Bone marrow (tissue), 2 donors: ENCODE data around the gene CD38.
"Not testable (repeated sequence)": the region's sequence is repeated elsewhere in the genome, so short reads cannot be mapped to it uniquely, and the experiment has no call there.

Source experiments
- DNase-seq, 2 donors: peaks; one replicate each; lab custom pipeline; 2025; lab: John Stamatoyannopoulos, UW

Gene CD38

DNA sequence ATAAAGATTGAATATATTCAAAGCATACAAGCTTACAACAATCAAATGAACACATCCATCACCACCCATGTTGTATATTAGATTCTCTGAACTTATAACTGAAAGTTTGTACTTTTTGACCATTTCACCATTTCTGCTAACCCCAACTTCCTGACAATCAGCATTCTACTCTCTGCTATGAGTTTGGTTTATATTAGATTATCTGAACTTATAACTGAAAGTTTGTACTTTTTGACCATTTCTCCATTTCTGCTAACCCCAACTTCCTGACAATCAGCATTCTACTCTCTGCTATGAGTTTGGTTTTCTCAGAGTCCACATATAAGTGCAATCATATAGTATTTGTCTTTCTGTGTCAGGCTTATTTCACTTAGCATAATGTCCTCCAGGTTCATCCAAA lies 15.7 kb upstream of the CD38 start:
- not testable (repeated sequence) for DNase-seq

DNA sequence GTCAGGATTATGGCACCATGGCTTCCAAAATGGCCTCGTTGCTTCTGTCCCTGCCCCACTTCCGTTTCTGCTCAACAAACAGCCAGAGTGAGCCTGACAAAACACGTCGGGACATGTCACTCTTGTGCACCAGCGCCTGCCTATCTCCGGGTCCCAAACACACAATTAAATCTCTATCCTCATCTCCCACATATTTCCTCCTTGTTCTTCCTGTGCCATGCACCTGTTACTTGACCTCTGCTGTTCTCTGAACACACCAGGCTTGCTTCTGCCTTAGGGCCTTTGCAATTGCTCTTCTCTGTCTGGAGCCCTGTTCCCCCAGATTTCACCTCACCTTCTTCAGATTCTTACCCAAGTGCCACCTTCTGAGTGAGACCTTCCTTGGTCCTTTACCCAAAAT lies 12.7 kb upstream of the CD38 start:
- no peak for DNase-seq

DNA sequence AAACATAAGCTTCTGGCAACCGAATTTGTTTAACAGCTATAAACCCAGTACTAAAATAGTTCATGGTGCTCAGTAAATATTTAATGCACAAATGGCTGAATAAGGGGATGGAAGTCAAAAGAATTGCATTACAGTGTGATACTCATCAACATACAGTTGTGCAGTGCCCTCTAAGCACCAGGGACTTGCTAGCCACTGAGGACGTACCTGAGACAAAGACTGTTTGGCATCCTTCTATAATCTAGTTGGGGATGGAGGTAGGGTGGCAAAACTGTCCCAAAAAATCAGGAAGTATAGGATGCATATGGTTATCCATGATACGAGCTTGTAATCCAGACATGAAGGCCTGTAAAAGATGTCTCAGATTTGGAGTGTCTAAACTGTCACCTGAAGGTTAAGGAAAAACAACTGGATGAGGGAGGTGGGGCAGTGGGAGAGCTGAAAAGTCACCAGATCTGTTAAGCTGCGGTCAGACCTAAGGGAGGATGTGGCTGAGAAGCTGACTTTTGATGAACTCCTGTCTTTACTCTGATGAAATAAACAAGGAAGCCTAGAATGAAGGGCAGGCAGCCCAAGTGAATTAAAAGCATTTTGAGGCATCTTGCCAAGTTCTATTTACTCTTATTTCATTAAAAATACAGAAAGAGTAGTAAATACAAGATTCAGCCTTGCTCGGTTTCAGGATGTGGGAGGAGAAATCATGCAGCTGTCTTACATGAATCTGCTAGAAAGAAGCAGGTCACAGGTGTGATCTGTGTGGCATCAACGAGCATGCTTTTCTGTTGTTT lies 12.0 kb upstream of the CD38 start:
- DNase-seq: peak in 1 of 2 donors; percentile 49

DNA sequence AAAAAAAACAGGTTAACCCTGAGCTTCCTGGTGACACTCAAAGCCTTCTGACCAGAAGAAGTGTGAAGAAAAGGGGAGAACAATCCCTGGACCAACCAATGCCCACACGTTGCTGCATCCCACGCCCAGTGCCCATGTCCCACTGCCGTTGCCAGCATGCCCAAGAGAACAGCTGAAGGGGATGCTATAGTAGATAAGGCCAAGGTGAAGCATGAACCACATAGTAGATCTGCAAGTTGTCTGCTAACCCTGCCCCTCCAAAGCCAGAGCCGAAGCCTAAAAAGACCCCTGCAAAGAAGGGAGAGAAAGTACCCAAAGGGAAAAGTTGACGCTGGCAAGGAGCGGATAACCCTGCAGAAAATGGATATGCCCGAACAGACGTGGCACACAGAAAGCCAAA lies 11.3 kb upstream of the CD38 start:
- no peak for DNase-seq

DNA sequence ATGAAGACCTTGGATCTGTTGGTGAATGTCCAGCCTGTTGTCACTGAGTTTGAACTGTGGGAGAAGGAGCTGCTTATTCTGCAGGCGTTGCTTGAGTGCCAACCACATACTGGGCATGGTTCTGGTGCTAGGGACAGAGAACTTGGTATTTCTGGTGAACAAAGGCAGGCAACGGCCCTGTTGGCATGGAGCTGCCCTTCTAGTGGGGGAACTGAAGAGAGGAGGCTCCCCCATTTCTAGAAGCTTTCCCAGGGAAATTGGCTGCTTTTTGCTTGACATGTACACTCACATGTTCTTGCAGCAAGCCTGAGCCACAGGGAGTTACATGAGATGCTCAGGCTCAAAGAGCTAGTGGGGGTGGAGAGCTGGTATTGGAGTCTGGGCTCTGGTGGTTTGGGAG lies 8.9 kb upstream of the CD38 start:
- no peak for DNase-seq

DNA sequence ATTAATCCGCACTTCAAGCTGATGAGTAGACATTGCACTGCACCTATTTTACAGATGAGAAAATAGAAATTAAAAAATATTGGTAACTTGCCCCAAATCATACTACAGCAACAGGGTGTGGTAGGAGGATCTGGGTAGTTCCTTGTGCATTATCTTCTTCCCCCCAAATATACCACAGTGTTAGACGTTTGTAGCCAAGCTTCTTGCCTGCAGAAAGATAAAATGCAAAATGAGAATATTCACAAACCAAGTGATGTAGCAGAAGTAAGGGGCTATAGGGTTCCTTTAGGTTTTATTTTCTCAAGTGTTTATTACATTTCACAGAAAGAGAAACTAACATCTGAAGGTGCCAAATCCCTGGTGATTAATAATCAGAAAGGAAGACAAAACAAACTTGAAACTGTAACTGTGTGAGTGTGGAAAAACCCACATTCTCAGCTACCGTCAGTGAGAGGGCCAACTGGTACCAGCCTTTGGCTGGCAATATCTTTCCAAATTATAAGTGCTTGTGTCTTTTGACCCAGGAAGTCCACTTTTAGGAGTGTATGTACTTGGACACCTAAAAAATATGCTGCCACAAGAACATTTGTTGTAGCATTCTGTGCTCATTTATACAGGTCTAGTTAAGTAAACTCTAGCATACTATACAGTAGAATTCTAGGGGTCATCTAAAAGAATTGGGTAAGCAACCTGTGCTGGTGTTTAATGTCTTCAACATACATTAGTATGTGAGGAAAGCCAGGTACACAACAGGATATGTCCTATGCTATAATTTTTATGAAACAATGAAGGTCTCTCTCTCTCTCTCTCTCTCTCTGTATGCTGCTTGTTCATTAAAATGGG lies 6.7 kb upstream of the CD38 start:
- peak in 1 of 2 donors; percentile 33 for DNase-seq

DNA sequence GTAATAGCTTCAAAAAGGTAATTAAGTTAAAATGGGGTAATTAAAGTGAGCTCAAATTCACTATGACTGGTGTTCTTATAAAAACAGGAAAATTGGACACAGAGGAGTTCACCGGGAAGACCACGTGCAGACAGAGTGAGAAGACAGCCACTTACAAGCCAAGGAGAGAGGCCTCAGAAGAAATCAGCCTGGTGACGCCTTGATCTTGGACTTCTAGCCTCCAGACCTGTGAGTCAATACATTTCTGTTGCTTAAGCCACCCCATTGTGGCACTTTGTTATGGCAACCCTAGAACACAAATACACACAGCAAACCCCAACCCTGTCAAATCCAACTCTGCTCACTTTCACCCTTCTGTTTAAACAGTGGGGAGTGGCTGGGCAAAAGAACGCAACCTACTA lies 4.1 kb upstream of the CD38 start:
- DNase-seq: no peak

DNA sequence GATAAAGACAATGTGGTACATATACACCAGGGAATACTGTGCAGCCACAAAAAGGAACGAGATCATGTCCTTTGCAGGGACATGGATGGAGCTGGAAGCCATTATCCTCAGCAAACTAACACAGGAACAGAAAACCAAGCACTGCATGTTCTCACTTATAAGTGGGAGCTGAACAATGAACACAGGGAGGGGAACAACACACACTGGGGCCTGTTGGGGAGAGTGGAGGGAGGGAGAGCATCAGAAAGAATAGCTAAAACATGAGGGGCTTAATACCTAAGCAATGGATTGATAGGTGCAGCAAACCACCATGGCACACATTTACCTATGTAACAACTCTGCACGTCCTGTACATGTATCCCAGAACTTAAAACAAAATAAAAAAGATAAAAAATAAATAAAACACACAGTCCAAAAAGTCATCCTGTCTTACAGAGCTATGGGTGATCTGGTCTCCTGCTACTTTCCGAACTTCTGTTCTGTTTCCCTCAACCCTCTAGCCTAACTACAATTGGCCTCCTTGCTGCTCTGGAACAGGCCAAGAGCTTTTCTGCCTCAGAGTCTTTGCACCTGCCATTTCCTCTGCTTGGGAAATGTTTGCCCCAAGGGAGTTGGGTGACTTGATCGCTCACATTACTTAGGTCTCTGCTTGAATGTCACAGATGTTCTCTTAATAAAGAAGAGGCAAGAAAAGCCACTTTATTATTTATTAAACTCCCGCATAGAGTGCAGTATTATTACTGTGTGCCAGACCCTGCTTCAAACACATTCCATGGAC lies 1.1 kb upstream of the CD38 start:
- DNase-seq: no peak

DNA sequence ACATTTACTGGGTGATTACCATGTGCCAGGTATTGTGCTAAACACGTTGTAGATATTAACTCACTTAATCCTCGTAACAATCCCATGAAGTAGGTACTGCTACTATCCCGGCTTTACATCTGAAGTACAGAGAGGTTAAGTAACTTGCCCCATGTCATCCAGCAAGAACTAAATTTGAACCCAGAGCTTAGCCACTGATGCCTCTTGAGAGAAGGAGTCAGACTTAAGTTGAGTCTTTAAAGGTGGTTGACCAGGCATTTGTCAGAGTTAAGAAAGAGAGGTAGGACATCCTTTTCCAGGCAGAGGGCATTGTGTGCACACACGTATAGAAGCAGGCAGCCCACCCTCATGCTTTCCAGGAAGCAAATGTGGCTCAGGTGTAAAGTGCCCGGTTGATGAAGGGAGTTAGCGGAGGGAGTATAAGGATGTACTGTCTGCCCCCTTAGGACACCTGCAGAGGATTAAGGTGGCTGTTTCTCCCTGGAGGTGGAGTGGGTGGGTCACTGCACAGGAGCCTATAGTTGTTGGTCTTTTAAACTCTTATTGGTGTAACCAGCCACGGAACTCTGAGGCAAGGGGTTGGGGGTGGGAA lies 335 bp upstream of the CD38 start:
- no peak for DNase-seq

DNA sequence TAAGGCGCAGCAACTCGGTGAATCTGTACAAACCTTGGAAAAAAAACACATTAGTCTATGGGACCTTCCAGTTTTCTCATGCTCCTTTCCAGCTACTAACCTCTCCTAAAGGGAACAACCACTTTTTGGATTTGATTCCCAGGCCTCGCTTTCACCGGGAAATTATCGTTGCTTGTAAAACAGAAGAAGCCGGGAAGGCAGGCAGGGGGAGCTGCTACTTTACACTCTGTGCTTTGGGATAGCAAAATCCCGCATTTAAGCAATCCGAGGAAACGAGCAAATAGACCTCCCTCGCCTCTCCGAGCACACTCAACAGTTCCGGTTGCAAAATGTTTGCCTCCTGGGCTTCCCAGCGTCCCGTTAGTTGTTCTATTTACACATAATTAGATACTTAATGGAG lies 1.2 kb downstream of the CD38 start:
- peak in 1 of 2 donors; percentile 34 for DNase-seq

DNA sequence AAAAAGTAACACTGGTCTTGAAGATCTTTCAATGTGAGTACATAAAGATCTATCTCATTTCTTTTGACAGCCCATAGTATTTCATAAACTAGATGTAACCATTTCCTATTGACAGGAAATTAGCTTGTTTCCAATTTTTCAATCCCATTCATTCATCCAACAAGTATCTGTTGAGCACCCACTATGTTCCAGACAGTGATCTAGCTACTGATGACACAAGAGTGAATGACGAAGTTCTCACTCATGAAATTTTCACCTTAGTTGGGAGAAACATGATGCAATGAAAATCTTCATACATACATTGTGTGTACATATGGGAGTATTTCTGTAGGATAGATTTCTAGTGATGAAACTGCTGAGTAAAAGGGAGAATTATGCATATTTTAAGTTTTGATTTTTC lies 1.7 kb downstream of the CD38 start:
- no peak for DNase-seq

DNA sequence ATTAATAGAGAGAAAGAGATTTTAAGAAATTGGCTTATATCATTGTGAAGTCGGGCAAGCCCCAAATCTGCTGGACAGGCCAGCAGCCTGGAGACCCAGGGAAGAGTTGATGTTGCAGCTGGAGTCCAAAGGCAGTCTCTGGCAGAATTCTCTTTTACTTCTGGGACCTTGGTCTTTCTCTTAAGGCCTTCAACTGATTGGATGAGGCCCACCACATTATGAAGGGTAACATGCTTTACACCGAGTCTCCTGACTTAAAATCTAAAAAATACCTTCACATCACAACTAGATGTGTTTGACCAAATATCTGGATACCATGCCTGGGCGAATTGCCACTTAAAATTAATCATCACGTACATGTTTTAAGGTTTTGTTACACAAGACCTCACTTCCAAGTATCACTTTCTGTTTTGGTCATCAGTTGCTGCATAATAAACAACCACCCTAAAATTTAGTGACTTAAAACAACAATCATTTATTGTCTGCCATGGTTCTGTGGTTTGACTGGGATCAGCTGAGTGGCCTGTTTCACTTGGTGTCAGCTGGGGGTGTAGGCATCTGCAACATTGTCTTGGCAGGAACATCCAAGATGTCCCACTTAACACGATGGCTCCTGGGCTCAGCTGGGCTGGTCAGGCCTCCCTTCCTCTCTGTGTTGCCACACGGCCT lies 3.4 kb downstream of the CD38 start:
- peak in 1 of 2 donors; percentile 10 for DNase-seq

DNA sequence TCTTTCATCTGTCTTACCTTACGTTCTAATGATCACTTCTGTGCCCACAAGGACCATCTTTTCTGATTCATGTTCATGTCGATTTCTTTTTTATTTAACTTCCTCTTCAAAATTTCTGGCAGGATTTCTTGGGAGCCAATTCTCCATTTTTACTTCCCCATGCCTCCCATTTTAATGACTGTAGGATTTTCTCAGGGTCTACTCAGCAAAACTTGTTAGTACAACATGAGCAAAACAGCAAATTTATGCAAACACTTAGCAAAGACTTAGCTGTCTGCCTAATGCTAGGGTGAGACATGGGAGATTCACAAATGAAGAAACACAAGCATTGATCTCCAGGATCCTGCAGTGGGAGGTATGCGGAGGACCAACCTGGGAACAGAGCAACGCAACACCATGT lies 5.5 kb downstream of the CD38 start:
- DNase-seq: no peak

DNA sequence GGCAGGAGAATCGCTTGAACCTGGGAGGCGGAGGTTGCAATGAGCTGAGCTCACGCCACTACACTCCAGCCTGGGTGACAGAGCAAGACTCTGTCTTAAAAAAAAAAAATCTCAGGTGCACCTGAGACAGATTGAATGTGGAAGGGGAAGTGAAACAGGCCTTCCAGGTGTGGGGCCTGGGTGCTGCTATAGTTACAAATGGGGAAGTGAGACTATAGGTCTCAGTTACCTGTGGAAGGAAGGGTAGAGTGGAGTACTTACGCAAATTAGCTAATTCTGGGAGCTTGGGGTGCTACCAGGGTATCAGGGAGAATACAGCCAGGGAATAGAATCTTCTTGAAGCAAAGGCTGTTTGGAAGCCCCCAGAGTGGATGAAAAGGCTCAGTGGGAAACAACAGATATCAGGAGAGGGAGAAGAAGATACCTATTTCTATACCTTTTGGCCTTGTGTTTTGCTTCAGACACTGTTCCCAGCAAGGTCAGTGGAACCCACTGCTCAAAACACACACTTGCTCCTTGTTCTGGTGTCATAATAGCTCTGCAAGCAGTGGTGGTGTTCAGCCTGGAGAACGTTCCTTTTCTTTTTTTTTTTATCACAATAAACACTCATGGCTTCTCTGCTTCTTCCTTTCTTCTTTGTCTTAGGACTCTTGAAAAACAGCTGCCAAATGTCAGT lies 7.0 kb downstream of the CD38 start:
- DNase-seq: no peak

DNA sequence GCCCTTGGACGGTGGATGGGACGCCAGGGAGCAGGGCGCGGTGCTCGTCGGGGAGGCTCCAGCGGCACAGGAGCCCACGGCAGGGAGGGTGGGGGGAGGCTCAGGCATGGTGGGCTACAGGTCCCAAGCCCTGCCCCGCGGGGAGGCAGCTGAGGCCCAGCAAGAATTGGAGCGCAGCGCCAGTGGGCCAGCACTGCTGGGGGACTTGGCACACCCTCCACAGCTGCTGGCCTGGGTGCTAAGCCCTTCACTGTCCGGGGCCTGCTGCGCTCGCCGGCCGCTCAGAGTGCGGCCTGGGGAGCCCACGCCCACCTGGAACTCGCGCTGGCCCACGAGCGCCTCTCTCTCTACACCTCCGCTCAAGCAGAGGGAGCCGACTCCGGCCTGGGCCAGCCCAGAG lies 8.6 kb downstream of the CD38 start:
- no peak for DNase-seq

DNA sequence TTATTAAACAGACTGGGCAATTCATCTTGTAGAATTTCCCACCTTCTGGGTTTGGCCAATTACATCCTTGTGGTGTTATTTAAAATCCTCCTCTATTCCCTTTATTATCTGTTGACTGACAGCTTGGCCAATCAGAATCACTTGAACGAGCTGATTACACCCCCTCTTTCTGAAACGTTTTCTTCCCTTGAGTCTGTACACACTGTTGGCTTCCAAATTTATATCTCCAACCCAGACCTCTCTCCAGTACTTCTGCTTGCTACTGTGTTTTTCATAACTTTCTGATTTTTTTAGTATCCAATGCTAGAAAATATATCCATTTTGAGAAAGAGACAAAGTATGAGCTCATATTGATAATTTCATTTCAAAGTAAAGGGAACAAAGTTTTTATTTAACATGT lies 14.8 kb downstream of the CD38 start:
- no peak for DNase-seq

DNA sequence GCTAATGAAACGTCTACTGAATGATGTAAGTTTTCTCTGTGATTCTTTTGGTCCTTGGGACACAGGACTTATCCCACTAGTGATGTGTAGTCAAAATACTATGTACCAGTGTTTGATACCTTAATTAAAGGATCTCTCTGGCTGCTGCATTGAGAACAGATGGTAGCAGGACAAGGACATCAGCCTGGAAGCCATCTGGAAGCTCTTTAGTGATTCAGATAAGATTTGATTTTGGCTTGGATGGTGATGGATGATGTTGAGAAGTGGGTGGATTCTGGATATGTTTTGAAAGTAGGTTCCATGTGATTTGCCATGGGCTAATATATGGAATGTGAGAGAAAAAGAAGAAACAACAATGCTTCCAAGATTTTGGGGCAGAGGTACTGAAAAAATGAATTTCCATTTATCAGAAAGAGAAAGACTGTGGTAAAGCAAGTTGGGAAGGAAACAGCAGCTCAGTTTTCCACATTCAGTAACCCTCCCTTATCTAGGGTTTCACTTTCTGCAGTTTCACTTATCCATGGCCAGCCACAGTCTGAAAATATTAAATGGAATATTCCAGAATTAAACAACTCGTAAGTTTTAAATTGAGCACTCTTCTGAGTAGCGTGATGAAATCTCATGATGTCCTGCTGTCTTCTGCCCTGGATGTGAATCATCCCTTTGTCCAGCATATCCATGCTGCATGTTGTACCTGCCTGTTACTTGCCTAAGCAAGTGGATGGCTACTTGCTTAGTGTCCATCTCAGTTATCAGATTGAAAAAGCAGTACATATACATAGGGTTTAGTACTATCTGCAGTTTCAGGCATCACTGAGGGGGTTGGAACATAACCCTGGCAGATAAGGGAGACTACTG lies 15.6 kb downstream of the CD38 start:
- DNase-seq: no peak

DNA sequence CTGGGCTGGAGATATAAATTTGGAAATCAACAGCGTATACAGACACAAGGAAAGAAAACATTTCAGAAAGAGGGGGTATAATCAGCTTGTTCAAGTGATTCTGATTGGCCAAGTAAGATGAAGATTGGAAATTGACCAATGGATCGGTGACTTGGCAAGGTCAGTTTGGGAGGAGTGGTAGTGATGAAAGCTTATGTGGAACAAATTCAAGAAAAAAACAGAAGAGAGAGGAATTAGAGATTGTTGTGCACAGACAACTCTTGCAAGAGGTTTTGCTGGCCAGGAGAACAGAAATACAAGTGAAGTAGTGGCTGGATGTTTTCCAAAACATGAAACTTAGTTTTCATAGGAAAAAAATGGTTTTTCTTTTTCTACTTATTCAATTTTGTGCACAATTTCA lies 16.3 kb downstream of the CD38 start:
- no peak for DNase-seq

DNA sequence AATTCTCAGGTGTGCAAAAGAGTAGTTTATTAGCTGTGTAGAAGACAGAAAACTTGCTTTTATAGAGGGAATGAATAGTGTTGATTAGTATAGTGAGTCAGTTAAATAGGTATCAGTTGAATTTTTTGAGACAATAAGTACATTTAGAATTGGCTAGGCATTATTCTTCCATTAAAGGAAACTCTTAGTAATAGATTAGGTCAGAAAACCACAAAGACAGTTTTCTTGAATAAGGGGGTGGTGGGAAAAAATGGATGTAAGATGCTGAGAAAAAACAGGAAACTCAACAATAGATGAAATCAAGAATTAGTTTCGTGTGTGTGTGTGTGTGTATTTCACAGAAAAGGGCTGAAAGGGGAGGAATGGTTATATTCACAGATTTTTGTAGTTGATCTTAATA lies 16.8 kb downstream of the CD38 start:
- DNase-seq: peak in 1 of 2 donors; percentile 51

DNA sequence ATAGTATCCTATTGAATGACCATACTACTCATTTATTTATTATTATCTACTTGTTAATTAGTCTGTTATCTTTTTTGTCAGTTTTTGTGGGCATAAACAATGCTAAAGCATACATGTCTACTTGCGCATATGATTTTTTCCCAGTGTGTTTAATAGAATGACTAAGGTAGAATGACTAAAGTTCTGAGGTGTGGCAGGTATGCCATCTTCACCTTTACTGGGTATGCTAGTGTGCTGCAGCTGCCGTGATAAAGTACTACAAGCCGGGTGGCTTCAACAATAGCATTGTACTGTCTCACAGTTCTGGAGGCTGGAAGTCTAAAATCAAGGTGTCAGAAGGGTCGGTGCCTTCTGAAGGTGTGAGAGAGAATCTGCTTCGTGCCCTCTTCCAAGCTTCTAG lies 19.2 kb downstream of the CD38 start:
- no peak for DNase-seq
